Measurements from ENCODE around the gene GFI1.

DNA sequence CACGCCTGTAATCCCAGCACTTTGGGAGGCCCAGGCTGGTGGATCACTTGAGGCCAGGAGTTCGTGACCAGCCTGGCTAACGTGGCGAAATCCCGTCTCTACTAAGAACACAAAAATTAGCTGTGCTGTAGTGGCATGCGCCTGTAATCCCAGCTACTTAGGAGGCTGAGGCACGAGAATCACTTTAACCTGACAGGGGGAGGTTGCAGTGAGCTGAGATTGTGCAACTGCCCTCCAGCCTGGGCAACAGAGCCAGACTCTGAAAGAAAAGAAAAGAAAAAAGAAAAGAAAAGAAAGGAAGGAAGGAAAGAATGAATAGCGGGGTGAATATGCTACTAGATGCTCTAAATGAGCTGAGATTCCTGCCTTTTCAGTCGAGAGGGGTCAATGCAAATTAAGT lies 7.1 kb downstream of the GFI1 start:
- TF ChIP-seq POLR2AphosphoS5 (IDR thresholded peaks at IDR 0.05; ENCODE audit: low read depth, low read length) (no peak), POLR2A (IDR thresholded peaks at IDR 0.05; ENCODE audit: low read depth, low read length) (no peak), TAF1 (IDR thresholded peaks at IDR 0.05; ENCODE audit: borderline replicate concordance, low read depth, low read length) (no peak)

All from GM12892 (cell line).